HEK293 (cell line): Measurements from ENCODE around the gene DIS3L2.

Source experiments
- CTCF ChIA-PET: fragments of 350-600 bp; formaldehyde crosslinking; extraction: SDS; loops from one replicate; lab custom pipeline; 2021; ENCODE audit warnings: antibody characterized with exemption; lab: Yijun Ruan, JAX
- POLR2A ChIA-PET: fragments of 300-600 bp; formaldehyde crosslinking; extraction: SDS; loops from one replicate; lab custom pipeline; 2020; ENCODE audit warnings: antibody characterized with exemption, inconsistent platforms; lab: Yijun Ruan, JAX
- H3K27ac ChIP-seq: fragments of 200-500 bp; sonication (Bioruptor generic); 2 replicates; pipeline ENCODE4 v1.5.1; 2014; ENCODE audit warnings: low read depth, low read length, control low read depth, inconsistent platforms; ENCODE audit errors: extremely low read depth
- H3K36me3 ChIP-seq, 2 experiments: fragments of 200-500 bp in 1 of 2; sonication (Bioruptor generic) in 1 of 2; 1 replicate in 1 of 2; 2 replicates in 1 of 2; pipeline ENCODE4 v1.5.1; 2014 to 2017; ENCODE audit warnings: inconsistent platforms in 2 of 2, low read length in 2 of 2; ENCODE audit not compliant: control insufficient read depth in 2 of 2, insufficient read depth in 1 of 2
- H3K4me1 ChIP-seq: fragments of 200-500 bp; sonication (Bioruptor generic); 2 replicates; pipeline ENCODE4 v1.5.1; 2014; ENCODE audit warnings: mild to moderate bottlenecking, low read length, inconsistent platforms; ENCODE audit not compliant: control insufficient read depth, insufficient read depth
- H3K4me3 ChIP-seq: 2 replicates; pipeline ENCODE4 v1.5.1; 2011; ENCODE audit warnings: low read depth, mild to moderate bottlenecking, control low read depth, low read length, moderate library complexity
- H3K9me3 ChIP-seq: fragments of 200-500 bp; sonication (Bioruptor generic); 2 replicates; pipeline ENCODE4 v1.5.1; 2014; ENCODE audit warnings: low read depth, low read length, inconsistent platforms; ENCODE audit not compliant: control insufficient read depth, insufficient read depth
- GLI4 ChIP-seq: fragments of 450-650 bp; formaldehyde crosslinking; IDR thresholded peaks from 2 replicates; pipeline ENCODE4 v1.5.1; 2016; ENCODE audit warnings: missing biosample characterization, missing genetic modification characterization
- KLF1 ChIP-seq: fragments of 450-650 bp; formaldehyde crosslinking; IDR thresholded peaks from 2 replicates; pipeline ENCODE4 v1.5.1; 2016; ENCODE audit warnings: missing biosample characterization, missing genetic modification characterization
- KLF10 ChIP-seq: fragments of 450-650 bp; IDR thresholded peaks from 2 replicates; pipeline ENCODE4 v1.5.1; 2018; ENCODE audit warnings: missing biosample characterization, mild to moderate bottlenecking, missing genetic modification characterization
- KLF9 ChIP-seq: fragments of 450-650 bp; formaldehyde crosslinking; IDR thresholded peaks from 2 replicates; pipeline ENCODE4 v1.5.1; 2016; ENCODE audit warnings: missing biosample characterization, missing genetic modification characterization, low read depth
- SALL2 ChIP-seq: fragments of 450-650 bp; formaldehyde crosslinking; IDR thresholded peaks from 2 replicates; pipeline ENCODE4 v1.5.0; 2017; ENCODE audit warnings: missing biosample characterization, mild to moderate bottlenecking, missing genetic modification characterization, borderline replicate concordance
- SETDB1 ChIP-seq: IDR thresholded peaks from one replicate; pipeline ENCODE4 v1.6.1; 2017; ENCODE audit warnings: mild to moderate bottlenecking, low read length, moderate library complexity, mixed read lengths; ENCODE audit not compliant: insufficient read length
- TRIM28 ChIP-seq: IDR thresholded peaks from 2 replicates; pipeline ENCODE4 v1.6.1; 2011; ENCODE audit warnings: low read length, control low read depth, borderline replicate concordance
- ZBTB21 ChIP-seq: fragments of 450-650 bp; formaldehyde crosslinking; IDR thresholded peaks from 2 replicates; pipeline ENCODE4 v1.5.1; 2017; ENCODE audit warnings: missing biosample characterization, missing genetic modification characterization
- ZEB2 ChIP-seq: fragments of 450-650 bp; formaldehyde crosslinking; IDR thresholded peaks from 2 replicates; pipeline ENCODE4 v1.5.1; 2016; ENCODE audit warnings: missing biosample characterization, missing genetic modification characterization
- ZFP69B ChIP-seq: fragments of 450-650 bp; formaldehyde crosslinking; IDR thresholded peaks from 2 replicates; pipeline ENCODE4 v1.5.1; 2016; ENCODE audit warnings: missing biosample characterization, missing genetic modification characterization
- ZNF19 ChIP-seq: fragments of 450-650 bp; formaldehyde crosslinking; IDR thresholded peaks from 2 replicates; pipeline ENCODE4; 2016; ENCODE audit warnings: missing biosample characterization, missing genetic modification characterization, low read depth
- ZNF211 ChIP-seq: fragments of 450-650 bp; formaldehyde crosslinking; IDR thresholded peaks from 2 replicates; pipeline ENCODE4 v1.5.1; 2016; ENCODE audit warnings: low read depth, missing biosample characterization, missing genetic modification characterization
- ZNF248 ChIP-seq: fragments of 450-650 bp; formaldehyde crosslinking; IDR thresholded peaks from 2 replicates; pipeline ENCODE4 v1.5.1; 2017; ENCODE audit warnings: missing biosample characterization, missing genetic modification characterization
- ZNF311 ChIP-seq: fragments of 450-650 bp; formaldehyde crosslinking; IDR thresholded peaks from 2 replicates; pipeline ENCODE4 v1.5.1; 2017; ENCODE audit warnings: missing biosample characterization, missing genetic modification characterization, borderline replicate concordance
- ZNF335 ChIP-seq: fragments of 450-650 bp; formaldehyde crosslinking; conservative IDR thresholded peaks from 2 replicates; pipeline ENCODE4 v1.5.1; 2016; ENCODE audit warnings: missing biosample characterization, missing genetic modification characterization
- ZNF423 ChIP-seq: fragments of 450-650 bp; formaldehyde crosslinking; IDR thresholded peaks from 2 replicates; pipeline ENCODE4 v1.5.1; 2016; ENCODE audit warnings: missing biosample characterization, missing genetic modification characterization
- ZNF660 ChIP-seq: fragments of 450-650 bp; IDR thresholded peaks from 2 replicates; pipeline ENCODE4 v1.5.1; 2018; ENCODE audit warnings: missing biosample characterization, mild to moderate bottlenecking, missing genetic modification characterization
- ZNF747 ChIP-seq: fragments of 450-650 bp; formaldehyde crosslinking; IDR thresholded peaks from 2 replicates; pipeline ENCODE4 v1.5.1; 2016; ENCODE audit warnings: missing biosample characterization, missing genetic modification characterization
- TF ChIP-seq, protein P1 (sequence below): fragments of 450-650 bp; formaldehyde crosslinking; IDR thresholded peaks from 2 replicates; pipeline ENCODE4 v1.5.1; 2016; ENCODE audit warnings: missing biosample characterization, missing genetic modification characterization
- TF ChIP-seq, protein P2 (sequence below): fragments of 450-650 bp; formaldehyde crosslinking; IDR thresholded peaks from 2 replicates; pipeline ENCODE4 v1.5.1; 2016; ENCODE audit warnings: missing biosample characterization, missing genetic modification characterization
- TF ChIP-seq, protein P3 (sequence below): fragments of 450-650 bp; IDR thresholded peaks from 2 replicates; pipeline ENCODE4 v1.5.1; 2018; ENCODE audit warnings: missing biosample characterization, missing genetic modification characterization
- TF ChIP-seq, protein P4 (sequence below): fragments of 450-650 bp; formaldehyde crosslinking; IDR thresholded peaks from 2 replicates; pipeline ENCODE4 v1.5.1; 2017; ENCODE audit warnings: missing biosample characterization, mild to moderate bottlenecking, missing genetic modification characterization, moderate library complexity
- TF ChIP-seq, protein P5 (sequence below): fragments of 450-650 bp; formaldehyde crosslinking; IDR thresholded peaks from 2 replicates; pipeline ENCODE4 v1.5.1; 2017; ENCODE audit warnings: missing biosample characterization, missing genetic modification characterization
- TF ChIP-seq, protein P6 (sequence below): fragments of 450-650 bp; formaldehyde crosslinking; IDR thresholded peaks from 2 replicates; pipeline ENCODE4 v1.5.1; 2016; ENCODE audit warnings: missing biosample characterization, missing genetic modification characterization

The DIS3L2 gene

DNA sequence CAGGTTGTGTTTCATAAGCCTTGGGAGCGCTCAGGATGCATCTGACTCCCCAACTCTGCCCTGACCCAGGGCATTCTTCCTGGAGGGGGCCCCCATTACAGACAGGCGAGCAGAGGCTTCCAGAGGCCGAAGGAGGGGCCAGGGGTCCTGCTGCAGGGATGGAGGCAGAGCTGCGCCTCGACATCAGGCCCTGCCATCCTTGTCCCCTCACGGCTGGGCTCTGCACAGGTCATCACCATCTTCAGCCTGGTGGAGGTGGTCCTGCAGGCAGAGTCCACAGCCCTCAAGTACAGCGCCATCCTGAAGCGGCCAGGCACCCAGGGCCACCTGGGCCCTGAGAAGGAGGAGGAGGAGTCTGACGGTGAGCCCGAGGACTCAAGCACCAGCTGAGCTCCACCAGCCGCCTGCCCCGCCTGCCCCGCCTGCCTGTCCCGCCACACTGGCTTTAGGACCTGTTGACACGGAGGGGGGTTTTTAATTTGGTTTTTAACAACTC, 374.8 kb downstream of the DIS3L2 start:
- Histone ChIP-seq H3K9me3 (no peaks in the 10 kb centered on the region), H3K4me1 (no peaks in the 10 kb centered on the region), H3K27ac (no peak overlapping the region), H3K36me3 (no peaks in the 10 kb centered on the region), H3K4me3 (no peak overlapping the region)
- ChIA-PET POLR2A (no interaction called here), CTCF (interaction anchor here (0.6 to 3.0 kb wide), 11 partner anchors 8 to 1742 kb away, joined by 3 to 20 read pairs (median 4); no protein-coding TSS in a partner anchor)
- TF ChIP-seq ZNF248 (tag by site-specific recombination) (no peak), SETDB1 (no peak), TRIM28 (no peak), KLF9 (tag by site-specific recombination) (no peak), ZEB2 (tag by site-specific recombination) (no peak), ZBTB21 (tag by site-specific recombination) (no peak), ZNF335 (tag by site-specific recombination) (no peak), ZNF660 (tag by site-specific recombination) (no peak), ZNF423 (tag by site-specific recombination) (no peak), KLF10 (tag by site-specific recombination) (no peak), GLI4 (tag by site-specific recombination) (no peak), ZNF311 (tag by site-specific recombination) (no peak)
- TF ChIP-seq, protein P1, sequence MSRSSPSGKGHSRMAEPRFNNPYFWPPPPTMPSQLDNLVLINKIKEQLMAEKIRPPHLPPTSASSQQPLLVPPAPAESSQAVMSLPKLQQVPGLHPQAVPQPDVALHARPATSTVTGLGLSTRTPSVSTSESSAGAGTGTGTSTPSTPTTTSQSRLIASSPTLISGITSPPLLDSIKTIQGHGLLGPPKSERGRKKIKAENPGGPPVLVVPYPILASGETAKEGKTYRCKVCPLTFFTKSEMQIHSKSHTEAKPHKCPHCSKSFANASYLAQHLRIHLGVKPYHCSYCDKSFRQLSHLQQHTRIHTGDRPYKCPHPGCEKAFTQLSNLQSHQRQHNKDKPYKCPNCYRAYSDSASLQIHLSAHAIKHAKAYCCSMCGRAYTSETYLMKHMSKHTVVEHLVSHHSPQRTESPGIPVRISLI (tag by site-specific recombination): no peak
- TF ChIP-seq, protein P2, sequence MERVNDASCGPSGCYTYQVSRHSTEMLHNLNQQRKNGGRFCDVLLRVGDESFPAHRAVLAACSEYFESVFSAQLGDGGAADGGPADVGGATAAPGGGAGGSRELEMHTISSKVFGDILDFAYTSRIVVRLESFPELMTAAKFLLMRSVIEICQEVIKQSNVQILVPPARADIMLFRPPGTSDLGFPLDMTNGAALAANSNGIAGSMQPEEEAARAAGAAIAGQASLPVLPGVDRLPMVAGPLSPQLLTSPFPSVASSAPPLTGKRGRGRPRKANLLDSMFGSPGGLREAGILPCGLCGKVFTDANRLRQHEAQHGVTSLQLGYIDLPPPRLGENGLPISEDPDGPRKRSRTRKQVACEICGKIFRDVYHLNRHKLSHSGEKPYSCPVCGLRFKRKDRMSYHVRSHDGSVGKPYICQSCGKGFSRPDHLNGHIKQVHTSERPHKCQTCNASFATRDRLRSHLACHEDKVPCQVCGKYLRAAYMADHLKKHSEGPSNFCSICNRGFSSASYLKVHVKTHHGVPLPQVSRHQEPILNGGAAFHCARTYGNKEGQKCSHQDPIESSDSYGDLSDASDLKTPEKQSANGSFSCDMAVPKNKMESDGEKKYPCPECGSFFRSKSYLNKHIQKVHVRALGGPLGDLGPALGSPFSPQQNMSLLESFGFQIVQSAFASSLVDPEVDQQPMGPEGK (tag by site-specific recombination): no peak
- TF ChIP-seq, protein P3, sequence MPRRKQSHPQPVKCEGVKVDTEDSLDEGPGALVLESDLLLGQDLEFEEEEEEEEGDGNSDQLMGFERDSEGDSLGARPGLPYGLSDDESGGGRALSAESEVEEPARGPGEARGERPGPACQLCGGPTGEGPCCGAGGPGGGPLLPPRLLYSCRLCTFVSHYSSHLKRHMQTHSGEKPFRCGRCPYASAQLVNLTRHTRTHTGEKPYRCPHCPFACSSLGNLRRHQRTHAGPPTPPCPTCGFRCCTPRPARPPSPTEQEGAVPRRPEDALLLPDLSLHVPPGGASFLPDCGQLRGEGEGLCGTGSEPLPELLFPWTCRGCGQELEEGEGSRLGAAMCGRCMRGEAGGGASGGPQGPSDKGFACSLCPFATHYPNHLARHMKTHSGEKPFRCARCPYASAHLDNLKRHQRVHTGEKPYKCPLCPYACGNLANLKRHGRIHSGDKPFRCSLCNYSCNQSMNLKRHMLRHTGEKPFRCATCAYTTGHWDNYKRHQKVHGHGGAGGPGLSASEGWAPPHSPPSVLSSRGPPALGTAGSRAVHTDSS (tag by site-specific recombination): no peak

DNA sequence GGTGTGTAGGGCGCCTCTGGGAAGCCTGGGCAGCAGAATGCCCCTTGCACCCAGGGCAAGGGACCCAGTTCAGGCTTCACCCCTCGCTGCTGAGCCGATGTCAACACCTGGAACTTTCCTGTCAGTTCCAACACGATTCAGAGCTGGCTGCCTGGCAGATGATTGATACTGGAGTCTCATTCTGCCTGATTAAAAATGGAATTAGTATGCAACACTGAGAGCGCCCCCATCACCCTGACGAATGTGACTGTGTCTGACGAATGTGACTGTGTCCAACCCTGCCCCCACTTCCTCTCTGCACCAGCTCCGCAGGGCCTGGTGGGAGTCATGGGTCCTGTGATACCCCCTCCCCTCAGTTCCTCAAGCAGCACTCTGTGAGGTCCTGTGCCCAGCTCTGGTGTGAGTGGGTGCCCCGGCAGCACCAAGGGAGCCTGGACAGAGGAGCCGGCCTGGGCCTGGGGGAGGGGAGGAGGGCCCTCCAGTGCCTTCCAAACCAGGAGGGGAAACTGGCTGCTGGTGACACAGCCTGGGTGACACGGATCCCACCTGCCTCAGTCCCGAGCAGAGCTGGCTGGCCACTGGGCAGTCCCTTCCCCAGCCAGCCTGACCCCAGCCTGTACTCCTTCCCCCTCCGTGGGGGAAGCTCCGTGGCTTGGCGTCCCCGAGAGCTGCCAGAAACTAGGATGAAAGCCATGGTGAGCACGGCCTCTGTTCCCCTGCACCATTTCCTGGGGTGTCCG, 375.6 kb downstream of the DIS3L2 start:
- Histone ChIP-seq H3K36me3 (no peaks in the 10 kb centered on the region), H3K27ac (no peak overlapping the region), H3K4me3 (no peak overlapping the region), H3K4me1 (no peaks in the 10 kb centered on the region), H3K9me3 (no peaks in the 10 kb centered on the region)
- ChIA-PET POLR2A (no interaction called here), CTCF (interaction anchor here (0.5 to 3.0 kb wide), 6 partner anchors 11 to 416 kb away, joined by 3 to 20 read pairs (median 4); partner anchors contain the start of gene NPPC)
- TF ChIP-seq, protein P4, sequence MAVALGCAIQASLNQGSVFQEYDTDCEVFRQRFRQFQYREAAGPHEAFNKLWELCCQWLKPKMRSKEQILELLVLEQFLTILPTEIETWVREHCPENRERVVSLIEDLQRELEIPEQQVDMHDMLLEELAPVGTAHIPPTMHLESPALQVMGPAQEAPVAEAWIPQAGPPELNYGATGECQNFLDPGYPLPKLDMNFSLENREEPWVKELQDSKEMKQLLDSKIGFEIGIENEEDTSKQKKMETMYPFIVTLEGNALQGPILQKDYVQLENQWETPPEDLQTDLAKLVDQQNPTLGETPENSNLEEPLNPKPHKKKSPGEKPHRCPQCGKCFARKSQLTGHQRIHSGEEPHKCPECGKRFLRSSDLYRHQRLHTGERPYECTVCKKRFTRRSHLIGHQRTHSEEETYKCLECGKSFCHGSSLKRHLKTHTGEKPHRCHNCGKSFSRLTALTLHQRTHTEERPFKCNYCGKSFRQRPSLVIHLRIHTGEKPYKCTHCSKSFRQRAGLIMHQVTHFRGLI (tag by site-specific recombination): no peak
- TF ChIP-seq, protein P5, sequence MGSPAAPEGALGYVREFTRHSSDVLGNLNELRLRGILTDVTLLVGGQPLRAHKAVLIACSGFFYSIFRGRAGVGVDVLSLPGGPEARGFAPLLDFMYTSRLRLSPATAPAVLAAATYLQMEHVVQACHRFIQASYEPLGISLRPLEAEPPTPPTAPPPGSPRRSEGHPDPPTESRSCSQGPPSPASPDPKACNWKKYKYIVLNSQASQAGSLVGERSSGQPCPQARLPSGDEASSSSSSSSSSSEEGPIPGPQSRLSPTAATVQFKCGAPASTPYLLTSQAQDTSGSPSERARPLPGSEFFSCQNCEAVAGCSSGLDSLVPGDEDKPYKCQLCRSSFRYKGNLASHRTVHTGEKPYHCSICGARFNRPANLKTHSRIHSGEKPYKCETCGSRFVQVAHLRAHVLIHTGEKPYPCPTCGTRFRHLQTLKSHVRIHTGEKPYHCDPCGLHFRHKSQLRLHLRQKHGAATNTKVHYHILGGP (tag by site-specific recombination): no peak
- TF ChIP-seq ZNF747 (tag by site-specific recombination): no peak
- TF ChIP-seq KLF1 (tag by site-specific recombination): no peak
- TF ChIP-seq, protein P3 (tag by site-specific recombination): no peak
- TF ChIP-seq ZNF211 (tag by site-specific recombination): no peak
- no peak for TF ChIP-seq ZNF19 (tag by site-specific recombination)
- TF ChIP-seq, protein P6, sequence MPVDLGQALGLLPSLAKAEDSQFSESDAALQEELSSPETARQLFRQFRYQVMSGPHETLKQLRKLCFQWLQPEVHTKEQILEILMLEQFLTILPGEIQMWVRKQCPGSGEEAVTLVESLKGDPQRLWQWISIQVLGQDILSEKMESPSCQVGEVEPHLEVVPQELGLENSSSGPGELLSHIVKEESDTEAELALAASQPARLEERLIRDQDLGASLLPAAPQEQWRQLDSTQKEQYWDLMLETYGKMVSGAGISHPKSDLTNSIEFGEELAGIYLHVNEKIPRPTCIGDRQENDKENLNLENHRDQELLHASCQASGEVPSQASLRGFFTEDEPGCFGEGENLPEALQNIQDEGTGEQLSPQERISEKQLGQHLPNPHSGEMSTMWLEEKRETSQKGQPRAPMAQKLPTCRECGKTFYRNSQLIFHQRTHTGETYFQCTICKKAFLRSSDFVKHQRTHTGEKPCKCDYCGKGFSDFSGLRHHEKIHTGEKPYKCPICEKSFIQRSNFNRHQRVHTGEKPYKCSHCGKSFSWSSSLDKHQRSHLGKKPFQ (tag by site-specific recombination): no peak
- no peak for TF ChIP-seq SALL2 (tag by site-specific recombination)
- no peak for TF ChIP-seq ZFP69B (tag by site-specific recombination)
